Breast epithelium (tissue), 4 donors: ENCODE measurements around the gene NAPG. TPM values are rescaled to one million over a fixed set of nuclear protein-coding genes. Genes with fewer than 3 reads are reported as not detected.

Source experiments
- DNase-seq, 2 donors: peaks; one replicate each; pipeline ENCODE4 v3.0.0-alpha.2; 2019; ENCODE audit warnings: low spot score in 2 of 2
- H3K27ac ChIP-seq, 2 donors: fragments of 200-600 bp; sonication (generic) in 1 of 2; one replicate each; pipeline ENCODE4 v1.5.1; 2016 to 2019; ENCODE audit warnings: mild to moderate bottlenecking in 1 of 2
- H3K27me3 ChIP-seq, 2 donors: fragments of 200-600 bp; sonication (generic) in 1 of 2; one replicate each; pipeline versions ENCODE4 v1.5.1 to v1.6.0; 2017 to 2019; ENCODE audit warnings: control low read depth in 1 of 2, mild to moderate bottlenecking in 1 of 2
- H3K36me3 ChIP-seq: fragments of 200-600 bp; one replicate; pipeline ENCODE4 v1.5.1; 2019
- H3K4me1 ChIP-seq, 2 donors: fragments of 200-600 bp; sonication (generic); one replicate each; pipeline ENCODE4 v1.5.1; 2016 to 2019; ENCODE audit warnings: control low read depth in 1 of 2
- H3K4me3 ChIP-seq, 3 donors: fragments of 200-600 bp; sonication (generic); 1 replicate in 2 of 3; 2 replicates in 1 of 3; pipeline ENCODE4 v1.5.1; 2016 to 2019; ENCODE audit warnings: mild to moderate bottlenecking in 3 of 3, moderate library complexity in 2 of 3
- H3K9me3 ChIP-seq, 2 donors: fragments of 200-600 bp; sonication (generic) in 1 of 2; one replicate each; pipeline ENCODE4 v1.5.1; 2016 to 2019; ENCODE audit warnings: control low read depth in 1 of 2
- CTCF ChIP-seq, 3 donors: fragments of 450-650 bp; IDR thresholded peaks; one replicate each; pipeline ENCODE4 v1.5.1; 2016 to 2017; ENCODE audit warnings: antibody characterized with exemption in 3 of 3, mild to moderate bottlenecking in 3 of 3, moderate library complexity in 3 of 3
- POLR2A ChIP-seq: fragments of 450-650 bp; IDR thresholded peaks from one replicate; pipeline ENCODE4 v1.6.1; 2016; ENCODE audit warnings: antibody characterized with exemption, mild to moderate bottlenecking, moderate library complexity
- POLR2AphosphoS5 ChIP-seq, 3 donors: sonication (generic); formaldehyde crosslinking; IDR thresholded peaks; one replicate each; pipeline ENCODE4 v1.6.1; 2017; ENCODE audit warnings: antibody characterized with exemption in 3 of 3
- intact Hi-C: fragments of 100-400 bp; cut with DNase I; formaldehyde crosslinking; loops from one replicate; pipeline ENCODE4 v1.15.1; 2023; ENCODE audit warnings: low total_unique reads
- total RNA-seq, 3 donors: library from RNA; depleted of rRNA; stranded (reverse); fragments of >200 nt; gene quantifications; one replicate each; pipeline ENCODE4 v1.1.0, GENCODE V29; 2016

The NAPG gene
- total RNA-seq, 3 donors from 2014 or later: 23.2 to 46.7 (median 24.6) TPM

GRCh38 chr18:10524507-10525370 is 1.1 kb upstream of the NAPG start:
- Histone ChIP-seq H3K27me3 (no peaks in the 10 kb centered on the region), H3K36me3 (no peaks in the 10 kb centered on the region), H3K27ac (peak overlapping the region; percentile 94 to 95), H3K9me3 (no peaks in the 10 kb centered on the region), H3K4me3 (peak overlapping the region in 2 of 3 donors; percentile 87 to 98), H3K4me1 (no peaks in the 10 kb centered on the region)
- no peak for DNase-seq
- intact Hi-C loops: no loop called here
- TF ChIP-seq POLR2AphosphoS5 (IDR thresholded peaks at IDR 0.05) (no peak), CTCF (IDR thresholded peaks at IDR 0.05) (no peak)

GRCh38 chr18:10525371-10525691 is 496 bp upstream of the NAPG start:
- TF ChIP-seq POLR2AphosphoS5 (IDR thresholded peaks at IDR 0.05) (no peak), CTCF (IDR thresholded peaks at IDR 0.05) (no peak), POLR2A (no peak)
- no peak for DNase-seq
- Histone ChIP-seq H3K9me3 (no peaks in the 10 kb centered on the region), H3K4me3 (peak overlapping the region; percentile 87 to 99 (median 98)), H3K36me3 (no peaks in the 10 kb centered on the region), H3K27ac (peak overlapping the region; percentile 94 to 95), H3K27me3 (no peaks in the 10 kb centered on the region), H3K4me1 (no peaks in the 10 kb centered on the region)
- intact Hi-C loops: no loop called here

- Histone ChIP-seq H3K4me3 (peak overlapping the region; percentile 87 to 99 (median 98)), H3K27ac (peak overlapping the region; percentile 94 to 95), H3K36me3 (no peaks in the 10 kb centered on the region), H3K27me3 (no peaks in the 10 kb centered on the region), H3K9me3 (no peaks in the 10 kb centered on the region), H3K4me1 (no peaks in the 10 kb centered on the region)
- no peak for DNase-seq
- intact Hi-C loops: no loop called here
- TF ChIP-seq POLR2AphosphoS5 (IDR thresholded peaks at IDR 0.05): no peak
- no peak for TF ChIP-seq CTCF (IDR thresholded peaks at IDR 0.05)
- TF ChIP-seq POLR2A: no peak
These were observed 728 bp downstream of the NAPG start for GRCh38 chr18:10526561-10526949.

- Histone ChIP-seq H3K9me3 (no peaks in the 10 kb centered on the region), H3K4me1 (no peaks in the 10 kb centered on the region), H3K36me3 (no peaks in the 10 kb centered on the region), H3K27ac (no peak overlapping the region), H3K27me3 (no peaks in the 10 kb centered on the region), H3K4me3 (no peak overlapping the region)
- DNase-seq: no peak
- TF ChIP-seq CTCF (IDR thresholded peaks at IDR 0.05) (no peak), POLR2AphosphoS5 (IDR thresholded peaks at IDR 0.05) (no peak), POLR2A (no peak)
- intact Hi-C loops: no loop called here
These were observed 2.6 kb downstream of the NAPG start for GRCh38 chr18:10528439-10528838.

GRCh38 chr18:10530002-10530401 is 4.2 kb downstream of the NAPG start:
- no peak overlapping the region for H3K4me3 ChIP-seq
- H3K27ac ChIP-seq: no peak overlapping the region
- no peaks in the 10 kb centered on the region for H3K9me3 ChIP-seq
- intact Hi-C loops: no loop called here
- H3K4me1 ChIP-seq: no peaks in the 10 kb centered on the region
- TF ChIP-seq CTCF (IDR thresholded peaks at IDR 0.05) (no peak), POLR2A (no peak), POLR2AphosphoS5 (IDR thresholded peaks at IDR 0.05) (no peak)
- H3K27me3 ChIP-seq: no peaks in the 10 kb centered on the region
- H3K36me3 ChIP-seq: no peaks in the 10 kb centered on the region
- no peak for DNase-seq
